HG02763 (cell line): ENCODE data around the gene DOCK1.

ENCODE experiments used
- ATAC-seq: cut with Tn5 transposase; IDR thresholded peaks from one replicate; pipeline ENCODE4 v1.9.1; 2021; ENCODE audit warnings: mild to moderate bottlenecking, moderate library complexity; ENCODE audit not compliant: unreplicated experiment

The DOCK1 gene

DNA sequence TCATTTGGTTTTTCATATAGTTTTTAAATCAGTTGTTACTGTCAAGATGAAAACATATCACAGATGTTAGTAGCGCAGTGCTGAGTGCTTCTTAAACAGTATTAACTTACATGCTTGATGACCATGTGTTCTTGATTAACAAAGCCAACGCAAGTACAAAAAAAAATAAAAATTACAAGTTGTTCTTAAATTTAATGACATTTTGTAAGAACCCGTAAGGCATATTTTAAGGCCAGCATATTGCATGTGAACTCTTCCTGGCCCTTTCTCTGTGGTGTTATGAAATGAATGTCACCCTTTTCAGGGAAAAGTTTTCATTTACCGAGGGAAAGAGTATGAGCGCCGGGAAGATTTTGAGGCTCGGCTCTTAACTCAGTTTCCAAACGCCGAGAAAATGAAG is 503.5 kb downstream of the DOCK1 start:
- no peak for ATAC-seq

- no peak for ATAC-seq
These were observed 504.8 kb downstream of the DOCK1 start for GRCh38 chr10:127410030-127410429.

GRCh38 chr10:127411062-127411461 is 505.8 kb downstream of the DOCK1 start:
- ATAC-seq = no peak

DNA sequence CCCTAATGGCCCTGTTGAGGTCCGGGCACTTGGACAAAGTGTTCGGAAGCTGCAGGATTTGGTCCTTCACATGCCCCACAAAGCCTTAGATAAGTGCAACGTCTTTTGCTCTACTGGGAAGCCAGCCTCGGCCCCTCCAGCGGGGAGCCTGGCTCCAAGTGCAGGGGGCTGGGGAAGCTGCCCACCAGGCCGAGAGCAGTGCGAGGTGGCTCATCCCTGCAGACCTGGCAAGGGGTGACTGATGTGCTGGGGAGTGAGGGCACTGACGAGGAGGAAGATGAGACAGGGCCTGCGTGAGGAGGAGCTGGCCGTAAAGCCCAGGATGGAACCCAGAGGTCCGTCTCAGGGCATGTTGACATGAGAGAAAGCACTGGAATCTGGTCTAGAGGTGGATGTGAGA is 508.1 kb downstream of the DOCK1 start:
- no peak for ATAC-seq

- ATAC-seq = no peak
These were observed 508.8 kb downstream of the DOCK1 start for GRCh38 chr10:127414024-127414423.

- no peak for ATAC-seq
These were observed 509.9 kb downstream of the DOCK1 start for GRCh38 chr10:127415116-127415515.

DNA sequence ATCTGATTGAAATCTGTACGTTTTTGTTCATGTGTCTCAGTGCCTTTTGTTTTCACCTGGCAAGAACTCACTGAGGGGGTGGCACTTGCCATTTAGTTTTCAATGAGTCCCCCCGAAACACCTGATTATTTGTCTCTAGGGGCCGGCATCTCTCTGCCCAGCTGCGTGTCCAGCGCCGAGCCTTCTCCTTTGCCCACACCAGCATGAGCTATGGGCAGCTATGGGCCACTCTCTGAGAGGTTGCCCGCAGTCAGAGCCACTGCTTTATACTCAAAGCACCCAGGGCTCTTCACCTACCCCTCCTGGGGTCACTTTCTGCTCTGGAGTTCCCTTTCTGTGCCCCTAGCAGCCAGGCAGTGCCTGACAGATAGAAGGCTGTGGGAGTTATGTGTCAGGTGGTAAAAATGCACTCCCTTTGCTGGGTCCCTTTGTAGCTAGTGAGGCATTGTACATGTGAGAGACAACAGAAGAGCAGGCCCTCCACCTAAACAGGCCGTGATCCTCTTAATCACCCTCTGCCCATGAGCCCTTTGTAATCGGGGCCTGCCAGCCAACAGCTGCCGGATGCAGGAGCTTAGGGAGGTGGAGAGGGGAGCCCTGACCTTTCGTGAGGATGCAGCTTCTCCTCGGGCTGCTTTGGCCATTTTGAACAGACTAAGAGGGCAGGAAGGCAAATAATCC is 510.8 kb downstream of the DOCK1 start:
- ATAC-seq = no peak

- no peak for ATAC-seq
These were observed 511.8 kb downstream of the DOCK1 start for GRCh38 chr10:127417031-127417430.

- no peak for ATAC-seq
These were observed 512.6 kb downstream of the DOCK1 start for GRCh38 chr10:127417686-127418401.

DNA sequence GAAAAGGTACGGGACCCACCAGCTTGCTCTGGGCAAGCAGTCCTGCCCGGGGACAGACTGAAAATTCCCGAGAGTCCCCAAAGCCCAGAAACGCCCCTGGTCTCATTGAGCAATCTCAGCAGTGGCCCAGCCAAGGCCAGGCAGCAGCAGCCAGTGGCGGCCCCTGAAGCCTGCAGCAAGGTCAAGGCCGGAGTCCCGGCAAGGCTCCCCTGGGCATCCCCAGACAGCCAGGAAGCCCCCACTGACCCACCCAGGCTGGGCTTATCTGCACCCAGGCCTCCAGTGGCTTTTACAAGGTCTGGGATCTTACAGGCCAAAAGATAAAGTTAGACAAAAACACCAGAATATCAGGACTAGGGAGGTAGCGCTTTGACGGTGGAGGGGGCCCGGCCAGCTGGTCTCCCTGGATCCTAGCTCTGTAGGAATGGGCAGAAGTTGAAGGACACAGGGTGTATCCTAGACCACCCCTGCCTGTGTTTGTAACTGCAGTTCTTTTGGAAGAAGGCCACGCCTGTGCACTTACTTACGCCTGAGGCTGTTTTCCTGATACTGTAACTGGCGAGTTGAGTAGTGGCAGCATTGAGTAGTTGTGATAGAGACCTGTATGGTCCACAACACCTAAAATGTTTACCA is 513.4 kb downstream of the DOCK1 start:
- no peak for ATAC-seq

- no peak for ATAC-seq
These were observed 515.0 kb downstream of the DOCK1 start for GRCh38 chr10:127420138-127420684.

- ATAC-seq = no peak
These were observed 518.1 kb downstream of the DOCK1 start for GRCh38 chr10:127423218-127423915.

- no peak for ATAC-seq
These were observed 519.5 kb downstream of the DOCK1 start for GRCh38 chr10:127424594-127425264.

- no peak for ATAC-seq
These were observed 521.5 kb downstream of the DOCK1 start for GRCh38 chr10:127426746-127427145.

GRCh38 chr10:127427926-127428325 is 522.7 kb downstream of the DOCK1 start:
- no peak for ATAC-seq

- ATAC-seq = no peak
These were observed 523.3 kb downstream of the DOCK1 start for GRCh38 chr10:127428385-127428980.

GRCh38 chr10:127429601-127430312 is 524.5 kb downstream of the DOCK1 start:
- no peak for ATAC-seq

- ATAC-seq = no peak
These were observed 526.3 kb downstream of the DOCK1 start for GRCh38 chr10:127431525-127431924.

GRCh38 chr10:127434006-127434405 is 528.8 kb downstream of the DOCK1 start:
- ATAC-seq = no peak

DNA sequence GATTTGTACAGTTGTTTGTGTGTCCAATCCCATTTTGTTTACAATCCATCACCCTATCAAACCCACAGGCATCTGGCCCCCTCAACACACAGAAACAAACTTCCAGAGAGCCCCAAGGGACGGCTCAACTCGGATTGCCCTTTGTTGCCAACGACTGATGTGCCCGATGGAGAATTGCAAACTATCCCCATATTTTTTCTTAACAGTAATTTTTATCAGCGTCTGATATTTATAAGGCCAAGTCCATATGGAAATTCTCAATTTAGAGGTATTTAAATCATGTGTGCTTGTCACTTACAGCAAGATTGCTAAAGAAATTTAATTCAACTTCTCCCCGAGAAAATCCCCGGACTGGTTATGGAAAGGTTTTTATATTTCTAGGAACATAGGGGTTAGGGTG is 530.0 kb downstream of the DOCK1 start:
- ATAC-seq = no peak
